MCF 10A (cell line): ENCODE data around the gene SLC38A8. TPM values are rescaled to one million over a fixed set of nuclear protein-coding genes. Genes with fewer than 3 reads are reported as not detected.

ENCODE experiments used
- BruUV-seq: library from RNA; stranded (reverse); fragments of 400-500 nt; replicated peaks from 2 replicates; lab custom pipeline; 2021; lab: Mats Ljungman, UMichigan
- CTCF ChIA-PET: fragments of 300-600 bp; sonication (Branson Sonifier 250); formaldehyde crosslinking; extraction: SDS; loops from one replicate; lab custom pipeline; 2021; ENCODE audit warnings: antibody characterized with exemption, inconsistent platforms; lab: Yijun Ruan, JAX
- POLR2A ChIA-PET: fragments of 300-600, 350-650 bp; sonication (Branson Sonifier 250); formaldehyde crosslinking; extraction: SDS; loops from one replicate; lab custom pipeline; 2020; ENCODE audit warnings: antibody characterized with exemption, inconsistent platforms; lab: Yijun Ruan, JAX
- DNase-seq: peaks from one replicate; pipeline ENCODE4 v3.0.0-alpha.2; 2018; ENCODE audit not compliant: unreplicated experiment
- H3K27ac Mint-ChIP-seq: one replicate; pipeline ENCODE4 v1.8.0; 2022; ENCODE audit warnings: mild to moderate bottlenecking, low read depth, mixed read lengths; ENCODE audit not compliant: unreplicated experiment
- H3K27me3 Mint-ChIP-seq: one replicate; pipeline ENCODE4 v1.8.0; 2022; ENCODE audit warnings: mixed read lengths; ENCODE audit not compliant: insufficient read depth, unreplicated experiment
- H3K36me3 Mint-ChIP-seq: one replicate; pipeline ENCODE4 v1.8.0; 2022; ENCODE audit warnings: mild to moderate bottlenecking, moderate library complexity, mixed read lengths; ENCODE audit not compliant: insufficient read depth, unreplicated experiment
- H3K4me1 Mint-ChIP-seq: one replicate; pipeline ENCODE4 v1.8.0; 2022; ENCODE audit warnings: mixed read lengths; ENCODE audit not compliant: insufficient read depth, unreplicated experiment
- H3K4me3 Mint-ChIP-seq: one replicate; pipeline ENCODE4 v1.8.0; 2022; ENCODE audit warnings: mild to moderate bottlenecking, moderate library complexity, mixed read lengths; ENCODE audit not compliant: unreplicated experiment
- H3K9me3 Mint-ChIP-seq: one replicate; pipeline ENCODE4 v1.8.0; 2022; ENCODE audit warnings: mixed read lengths; ENCODE audit not compliant: unreplicated experiment
- CTCF ChIP-seq: fragments of 200-600 bp; IDR thresholded peaks from one replicate; pipeline ENCODE4 v1.8.0; 2022; ENCODE audit warnings: antibody characterized with exemption, mild to moderate bottlenecking; ENCODE audit not compliant: unreplicated experiment
- intact Hi-C: fragments of 100-400 bp; cut with micrococcal nuclease; formaldehyde crosslinking; loops from 2 replicates; pipeline ENCODE4 v1.14.1; 2022
- total RNA-seq: library from RNA; stranded (reverse); gene quantifications from 2 replicates; pipeline ENCODE4 v1.2.3, GENCODE V29; 2022

The SLC38A8 gene
- total RNA-seq, 1 experiment from 2014 or later = not detected

GRCh38 chr16:84048871-84049270 is 6.3 kb upstream of the SLC38A8 start:
- intact Hi-C loops = no loop called here
- CTCF ChIA-PET = interaction anchor here (0.6 to 1.9 kb wide), 4 partner anchors 12 to 92 kb away, joined by 4 to 7 read pairs (median 6); no protein-coding TSS in a partner anchor
- Mint-ChIP-seq H3K4me1 (peaks cover 3% of the 10 kb centered on the region), H3K9me3 (no peaks in the 10 kb centered on the region), H3K27me3 (peaks cover 2% of the 10 kb centered on the region), H3K4me3 (no peak overlapping the region), H3K27ac (no peak overlapping the region), H3K36me3 (peaks cover 25% of the 10 kb centered on the region)
- DNase-seq = no peak
- no peak for TF ChIP-seq CTCF
- BruUV-seq = no TSS peak
- POLR2A ChIA-PET = no interaction called here

- Mint-ChIP-seq H3K36me3 (peaks cover 19% of the 10 kb centered on the region), H3K4me3 (no peak overlapping the region), H3K27ac (no peak overlapping the region), H3K9me3 (no peaks in the 10 kb centered on the region), H3K27me3 (peaks cover 8% of the 10 kb centered on the region), H3K4me1 (peaks cover 6% of the 10 kb centered on the region)
- intact Hi-C loops = no loop called here
- no peak for TF ChIP-seq CTCF
- BruUV-seq = no TSS peak
- DNase-seq = peak; percentile 33
- POLR2A ChIA-PET = no interaction called here
- CTCF ChIA-PET = interaction anchor here (0.6 to 1.9 kb wide), 4 partner anchors 13 to 379 kb away, joined by 3 to 7 read pairs (median 6); no protein-coding TSS in a partner anchor
Measured at GRCh38 chr16:84048270-84048669, 5.7 kb upstream of the SLC38A8 start.

- peaks cover 12% of the 10 kb centered on the region for H3K36me3 Mint-ChIP-seq
- ChIA-PET CTCF (interaction anchor here (0.6 to 1.9 kb wide), 4 partner anchors 13 to 380 kb away, joined by 3 to 7 read pairs (median 4); no protein-coding TSS in a partner anchor), POLR2A (no interaction called here)
- intact Hi-C loops = no loop called here
- no peak overlapping the region for H3K4me3 Mint-ChIP-seq
- no TSS peak for BruUV-seq
- TF ChIP-seq CTCF = no peak
- DNase-seq = no peak
- H3K9me3 Mint-ChIP-seq = no peaks in the 10 kb centered on the region
- no peak overlapping the region for H3K27ac Mint-ChIP-seq
- peaks cover 11% of the 10 kb centered on the region for H3K27me3 Mint-ChIP-seq
- peaks cover 6% of the 10 kb centered on the region for H3K4me1 Mint-ChIP-seq
Measured at GRCh38 chr16:84047626-84048025, 5.0 kb upstream of the SLC38A8 start.

- no TSS peak for BruUV-seq
- Mint-ChIP-seq H3K9me3 (no peaks in the 10 kb centered on the region), H3K27ac (no peak overlapping the region), H3K4me3 (no peak overlapping the region), H3K36me3 (peaks cover 8% of the 10 kb centered on the region), H3K4me1 (peaks cover 6% of the 10 kb centered on the region), H3K27me3 (peaks cover 11% of the 10 kb centered on the region)
- DNase-seq = no peak
- POLR2A ChIA-PET = interaction anchor here (1.1 kb wide), 1 partner anchor 69 kb away, joined by 3 read pairs; the partner anchor contains the start of gene MBTPS1
- no peak for TF ChIP-seq CTCF
- intact Hi-C loops = no loop called here
- CTCF ChIA-PET = interaction anchor here (0.7 to 1.6 kb wide), 4 partner anchors 18 to 120 kb away, joined by 3 to 6 read pairs (median 4); no protein-coding TSS in a partner anchor
Measured at GRCh38 chr16:84047206-84047605, 4.6 kb upstream of the SLC38A8 start.
